HEK293 (cell line): ENCODE measurements around the gene VGLL4.

ENCODE experiments used
- CTCF ChIA-PET: fragments of 350-600 bp; formaldehyde crosslinking; extraction: SDS; loops from one replicate; lab custom pipeline; 2021; ENCODE audit warnings: antibody characterized with exemption; lab: Yijun Ruan, JAX
- POLR2A ChIA-PET: fragments of 300-600 bp; formaldehyde crosslinking; extraction: SDS; loops from one replicate; lab custom pipeline; 2020; ENCODE audit warnings: antibody characterized with exemption, inconsistent platforms; lab: Yijun Ruan, JAX
- H3K27ac ChIP-seq: fragments of 200-500 bp; sonication (Bioruptor generic); 2 replicates; pipeline ENCODE4 v1.5.1; 2014; ENCODE audit warnings: low read depth, low read length, control low read depth, inconsistent platforms; ENCODE audit errors: extremely low read depth
- H3K36me3 ChIP-seq, 2 experiments: fragments of 200-500 bp in 1 of 2; sonication (Bioruptor generic) in 1 of 2; 1 replicate in 1 of 2; 2 replicates in 1 of 2; pipeline ENCODE4 v1.5.1; 2014 to 2017; ENCODE audit warnings: inconsistent platforms in 2 of 2, low read length in 2 of 2; ENCODE audit not compliant: control insufficient read depth in 2 of 2, insufficient read depth in 1 of 2
- H3K4me1 ChIP-seq: fragments of 200-500 bp; sonication (Bioruptor generic); 2 replicates; pipeline ENCODE4 v1.5.1; 2014; ENCODE audit warnings: mild to moderate bottlenecking, low read length, inconsistent platforms; ENCODE audit not compliant: control insufficient read depth, insufficient read depth
- H3K4me3 ChIP-seq: 2 replicates; pipeline ENCODE4 v1.5.1; 2011; ENCODE audit warnings: low read depth, mild to moderate bottlenecking, control low read depth, low read length, moderate library complexity
- H3K9me3 ChIP-seq: fragments of 200-500 bp; sonication (Bioruptor generic); 2 replicates; pipeline ENCODE4 v1.5.1; 2014; ENCODE audit warnings: low read depth, low read length, inconsistent platforms; ENCODE audit not compliant: control insufficient read depth, insufficient read depth
- FEZF1 ChIP-seq: fragments of 450-650 bp; formaldehyde crosslinking; IDR thresholded peaks from 2 replicates; pipeline ENCODE4 v1.5.1; 2016; ENCODE audit warnings: missing biosample characterization, missing genetic modification characterization
- GLIS1 ChIP-seq: fragments of 450-650 bp; formaldehyde crosslinking; IDR thresholded peaks from 2 replicates; pipeline ENCODE4 v1.5.1; 2016; ENCODE audit warnings: missing biosample characterization, missing genetic modification characterization
- INSM2 ChIP-seq: fragments of 450-650 bp; formaldehyde crosslinking; IDR thresholded peaks from 2 replicates; pipeline ENCODE4 v1.5.1; 2016; ENCODE audit warnings: missing biosample characterization, missing genetic modification characterization
- KLF1 ChIP-seq: fragments of 450-650 bp; formaldehyde crosslinking; IDR thresholded peaks from 2 replicates; pipeline ENCODE4 v1.5.1; 2016; ENCODE audit warnings: missing biosample characterization, missing genetic modification characterization
- KLF8 ChIP-seq: fragments of 450-650 bp; formaldehyde crosslinking; IDR thresholded peaks from 2 replicates; pipeline ENCODE4 v1.5.1; 2016; ENCODE audit warnings: missing biosample characterization, missing genetic modification characterization
- PRDM6 ChIP-seq: fragments of 450-650 bp; formaldehyde crosslinking; IDR thresholded peaks from 2 replicates; pipeline ENCODE4 v1.5.1; 2017; ENCODE audit warnings: missing biosample characterization, missing genetic modification characterization
- RBAK ChIP-seq: fragments of 450-650 bp; formaldehyde crosslinking; IDR thresholded peaks from 2 replicates; pipeline ENCODE4 v1.5.1; 2016; ENCODE audit warnings: missing biosample characterization, missing genetic modification characterization
- SP2 ChIP-seq: fragments of 450-650 bp; formaldehyde crosslinking; IDR thresholded peaks from 2 replicates; pipeline ENCODE4 v1.5.1; 2016; ENCODE audit warnings: missing biosample characterization, missing genetic modification characterization
- TCF7L2 ChIP-seq: IDR thresholded peaks from 2 replicates; pipeline ENCODE4 v1.6.1; 2011; ENCODE audit warnings: low read depth, mild to moderate bottlenecking, inconsistent platforms, low read length, moderate library complexity, borderline replicate concordance
- ZBTB6 ChIP-seq: fragments of 450-650 bp; formaldehyde crosslinking; IDR thresholded peaks from 2 replicates; pipeline ENCODE4 v1.5.1; 2017; ENCODE audit warnings: missing biosample characterization, missing genetic modification characterization
- ZBTB7A ChIP-seq: fragments of 450-650 bp; formaldehyde crosslinking; IDR thresholded peaks from 2 replicates; pipeline ENCODE4 v1.5.1; 2016; ENCODE audit warnings: low read depth, missing biosample characterization, missing genetic modification characterization
- ZNF133 ChIP-seq: fragments of 450-650 bp; formaldehyde crosslinking; IDR thresholded peaks from 2 replicates; pipeline ENCODE4 v1.5.1; 2016; ENCODE audit warnings: missing biosample characterization, missing genetic modification characterization
- ZNF157 ChIP-seq: fragments of 450-650 bp; formaldehyde crosslinking; IDR thresholded peaks from 2 replicates; pipeline ENCODE4 v1.5.1; 2016; ENCODE audit warnings: missing biosample characterization, missing genetic modification characterization
- ZNF211 ChIP-seq: fragments of 450-650 bp; formaldehyde crosslinking; IDR thresholded peaks from 2 replicates; pipeline ENCODE4 v1.5.1; 2016; ENCODE audit warnings: low read depth, missing biosample characterization, missing genetic modification characterization
- ZNF366 ChIP-seq: fragments of 450-650 bp; formaldehyde crosslinking; conservative IDR thresholded peaks from 2 replicates; pipeline ENCODE4 v1.5.1; 2016; ENCODE audit warnings: missing biosample characterization, missing genetic modification characterization
- ZNF529 ChIP-seq: fragments of 450-650 bp; formaldehyde crosslinking; IDR thresholded peaks from 2 replicates; pipeline ENCODE4 v1.5.1; 2017; ENCODE audit warnings: missing genetic modification characterization, missing biosample characterization; ENCODE audit not compliant: insufficient replicate concordance
- ZNF747 ChIP-seq: fragments of 450-650 bp; formaldehyde crosslinking; IDR thresholded peaks from 2 replicates; pipeline ENCODE4 v1.5.1; 2016; ENCODE audit warnings: missing biosample characterization, missing genetic modification characterization
- ZNF76 ChIP-seq: fragments of 450-650 bp; formaldehyde crosslinking; IDR thresholded peaks from 2 replicates; pipeline ENCODE4; 2016; ENCODE audit warnings: low read depth, missing biosample characterization, missing genetic modification characterization, borderline replicate concordance

Gene VGLL4

GRCh38 chr3:11612515-11613188 lies 31.1 kb downstream of the VGLL4 start:
- H3K4me3 ChIP-seq: no peak overlapping the region
- H3K36me3 ChIP-seq: no peaks in the 10 kb centered on the region
- ChIA-PET CTCF (interaction anchor here (2.3 kb wide), 1 partner anchor 38 kb away, joined by 6 read pairs; no protein-coding TSS in a partner anchor), POLR2A (no interaction called here)
- H3K27ac ChIP-seq: no peak overlapping the region
- no peaks in the 10 kb centered on the region for H3K9me3 ChIP-seq
- peaks cover 8% of the 10 kb centered on the region for H3K4me1 ChIP-seq
- no peak for TF ChIP-seq ZBTB7A
- peak; percentile 41 for TF ChIP-seq PRDM6 (tag by site-specific recombination)
- TF ChIP-seq GLIS1 (tag by site-specific recombination): peak; percentile 41; the same call in 1 of the 2 replicates

- H3K4me1 ChIP-seq: peaks cover 8% of the 10 kb centered on the region
- H3K4me3 ChIP-seq: no peak overlapping the region
- TF ChIP-seq TCF7L2 (0 out of 2 replicates have a peak, but pooled peaks have one; percentile 20), ZNF529 (tag by site-specific recombination) (no peak)
- ChIA-PET POLR2A (no interaction called here), CTCF (interaction anchor here (2.3 kb wide), 1 partner anchor 40 kb away, joined by 6 read pairs; no protein-coding TSS in a partner anchor)
- no peaks in the 10 kb centered on the region for H3K9me3 ChIP-seq
- H3K27ac ChIP-seq: no peak overlapping the region
- no peaks in the 10 kb centered on the region for H3K36me3 ChIP-seq
These were observed 32.3 kb downstream of the VGLL4 start for GRCh38 chr3:11611341-11611799.

GRCh38 chr3:11610700-11611275 lies 32.9 kb downstream of the VGLL4 start:
- Histone ChIP-seq H3K4me1 (peaks cover 8% of the 10 kb centered on the region), H3K4me3 (no peak overlapping the region), H3K9me3 (no peaks in the 10 kb centered on the region), H3K36me3 (no peaks in the 10 kb centered on the region), H3K27ac (no peak overlapping the region; the same call in 1 of the 2 replicates)
- ChIA-PET CTCF (interaction anchor here (2.3 kb wide), 1 partner anchor 40 kb away, joined by 6 read pairs; no protein-coding TSS in a partner anchor), POLR2A (no interaction called here)
- TF ChIP-seq SP2 (0 out of 2 replicates have a peak, but pooled peaks have one; percentile 26), ZNF529 (tag by site-specific recombination) (no peak)

DNA sequence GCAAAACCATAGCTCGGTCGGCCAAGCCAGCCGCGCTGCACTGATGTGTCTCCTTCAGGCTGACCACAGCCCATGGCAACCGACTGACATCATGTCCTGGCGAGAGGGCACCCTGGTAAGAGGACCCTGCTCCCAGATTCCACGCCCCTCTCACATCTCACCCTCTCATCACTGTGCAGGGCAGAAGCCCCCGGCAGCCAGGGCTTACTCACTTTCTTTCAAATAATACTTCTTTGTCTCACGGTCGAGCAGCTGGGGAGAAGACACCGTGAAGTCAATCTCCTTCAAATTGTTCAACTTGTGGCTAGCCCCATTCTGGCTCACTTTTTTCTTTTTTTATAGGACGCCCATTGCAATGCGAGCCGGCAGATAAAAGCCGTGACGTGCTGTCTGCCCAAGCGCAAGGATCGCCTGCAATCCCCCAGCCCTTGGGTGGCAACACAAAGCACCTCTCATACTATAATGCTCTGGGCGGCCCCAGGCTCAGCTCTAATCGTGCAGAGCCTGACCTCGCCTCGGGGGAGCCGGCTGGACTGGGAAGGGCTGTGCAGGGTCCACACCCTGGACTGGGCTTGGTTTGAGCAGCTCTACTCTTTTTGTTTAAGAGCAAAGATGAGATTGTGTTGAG lies 33.6 kb downstream of the VGLL4 start:
- Histone ChIP-seq H3K27ac (no peak overlapping the region; the same call in 1 of the 2 replicates), H3K4me1 (peaks cover 8% of the 10 kb centered on the region), H3K36me3 (no peaks in the 10 kb centered on the region), H3K4me3 (no peak overlapping the region; the same call in 1 of the 2 replicates), H3K9me3 (no peaks in the 10 kb centered on the region)
- CTCF ChIA-PET: interaction anchor here (2.3 kb wide), 1 partner anchor 41 kb away, joined by 6 read pairs; no protein-coding TSS in a partner anchor
- TF ChIP-seq FEZF1 (tag by site-specific recombination) (peak; percentile 27; the same call in 1 of the 2 replicates), KLF8 (tag by site-specific recombination) (no peak), KLF1 (peak; percentile 20; the same call in 1 of the 2 replicates)
- POLR2A ChIA-PET: no interaction called here

- Histone ChIP-seq H3K4me1 (peaks cover 8% of the 10 kb centered on the region), H3K9me3 (no peaks in the 10 kb centered on the region), H3K36me3 (no peaks in the 10 kb centered on the region), H3K27ac (no peak overlapping the region), H3K4me3 (no peak overlapping the region)
- ChIA-PET CTCF (no interaction called here), POLR2A (interaction anchor here (0.7 kb wide), 1 partner anchor 9 kb away, joined by 3 read pairs; no protein-coding TSS in a partner anchor)
- TF ChIP-seq RBAK (tag by site-specific recombination) (no peak), ZNF157 (tag by site-specific recombination) (no peak), ZNF133 (no peak), ZNF366 (tag by site-specific recombination) (no peak), INSM2 (no peak), ZBTB6 (no peak), ZNF747 (no peak), ZNF211 (no peak), ZNF76 (no peak)
These were observed 34.2 kb downstream of the VGLL4 start for GRCh38 chr3:11609481-11609880.
